ENCODE data around the gene PLN. TPM values are rescaled to one million over a fixed set of nuclear protein-coding genes. Genes with fewer than 3 reads are reported as not detected.

The PLN gene
- total and polyA plus RNA-seq, 2 experiments from 2014 or later: not detected

- 0 out of 2 replicates have a peak, but pooled peaks cover 6% of the 10 kb centered on the region for H3K4me1 ChIP-seq (ENCODE audit: insufficient read depth)
- H3K36me3 ChIP-seq (ENCODE audit: low read depth): peaks cover 8% of the 10 kb centered on the region
- no peak overlapping the region for H3K4me3 ChIP-seq
- in situ Hi-C loops (cut with MboI): no loop called here
- TF ChIP-seq EZH2phosphoT487 (IDR thresholded peaks at IDR 0.05; ENCODE audit: insufficient read depth, low read depth): no peak
- WGBS, 2 experiments (ENCODE audit: low coverage in 1 of 2, low lambda C conversion rate in 2 of 2, missing lambda C conversion rate in 2 of 2): 9 to 18% methylated on average over 1 of the region's 1 CpG
- DNase-seq: no peak
- peaks cover 5% of the 10 kb centered on the region for H3K9me3 ChIP-seq (ENCODE audit: low read depth)
- H3K79me2 ChIP-seq (ENCODE audit: insufficient read depth): peaks cover 100% of the 10 kb centered on the region
- H3K4me2 ChIP-seq (ENCODE audit: unreplicated experiment): no peak overlapping the region
- H2AFZ ChIP-seq: no peak overlapping the region
- no peaks in the 10 kb centered on the region for H3F3A ChIP-seq (ENCODE audit: insufficient read depth)
- H3K27ac ChIP-seq: no peak overlapping the region
- H4K20me1 ChIP-seq (ENCODE audit: insufficient read depth): peaks cover 3% of the 10 kb centered on the region; the same call in 1 of the 2 replicates
- no peaks in the 10 kb centered on the region for H3K9me2 ChIP-seq (ENCODE audit: insufficient read depth)
- no peaks in the 10 kb centered on the region for H3K27me3 ChIP-seq (replicated peaks; ENCODE audit: insufficient read depth)
- H3K9ac ChIP-seq: no peak overlapping the region
Observed at GRCh38 chr6:118528129-118528528, 20.0 kb upstream of the PLN start.

- Histone ChIP-seq H3K4me2 (ENCODE audit: unreplicated experiment) (no peak overlapping the region), H3K79me2 (ENCODE audit: insufficient read depth) (peaks cover 100% of the 10 kb centered on the region), H2AFZ (no peak overlapping the region), H3K9ac (no peak overlapping the region), H3K27ac (no peak overlapping the region), H4K20me1 (ENCODE audit: insufficient read depth) (peaks cover 3% of the 10 kb centered on the region; the same call in 1 of the 2 replicates), H3K36me3 (ENCODE audit: low read depth) (peaks cover 3% of the 10 kb centered on the region; the same call in 1 of the 2 replicates), H3K9me2 (ENCODE audit: insufficient read depth) (no peaks in the 10 kb centered on the region), H3F3A (ENCODE audit: insufficient read depth) (no peaks in the 10 kb centered on the region), H3K4me3 (no peak overlapping the region), H3K27me3 (replicated peaks; ENCODE audit: insufficient read depth) (no peaks in the 10 kb centered on the region), H3K4me1 (ENCODE audit: insufficient read depth) (0 out of 2 replicates have a peak, but pooled peaks cover 6% of the 10 kb centered on the region), H3K9me3 (ENCODE audit: low read depth) (peaks cover 5% of the 10 kb centered on the region)
- peak; percentile 22 for DNase-seq
- WGBS, 2 experiments (ENCODE audit: low coverage in 1 of 2, low lambda C conversion rate in 2 of 2, missing lambda C conversion rate in 2 of 2): 92 to 94% methylated on average over 2 of the region's 2 CpGs
- no peak for TF ChIP-seq EZH2phosphoT487 (IDR thresholded peaks at IDR 0.05; ENCODE audit: insufficient read depth, low read depth)
- no peak for TF ChIP-seq EZH2 (IDR thresholded peaks at IDR 0.05; ENCODE audit: insufficient read depth, poor library complexity, severe bottlenecking)
- in situ Hi-C loops (cut with MboI): no loop called here
Observed at GRCh38 chr6:118529756-118530155, 18.3 kb upstream of the PLN start.

- Histone ChIP-seq H3K27ac (no peak overlapping the region), H3K9me2 (ENCODE audit: insufficient read depth) (no peaks in the 10 kb centered on the region), H3K79me2 (ENCODE audit: insufficient read depth) (peaks cover 98% of the 10 kb centered on the region), H3K9ac (no peak overlapping the region), H3K9me3 (ENCODE audit: low read depth) (peaks cover 5% of the 10 kb centered on the region), H3K4me1 (ENCODE audit: insufficient read depth) (no peaks in the 10 kb centered on the region), H3K27me3 (replicated peaks; ENCODE audit: insufficient read depth) (no peaks in the 10 kb centered on the region), H3K4me3 (no peak overlapping the region), H3F3A (ENCODE audit: insufficient read depth) (no peaks in the 10 kb centered on the region), H4K20me1 (ENCODE audit: insufficient read depth) (peaks cover 3% of the 10 kb centered on the region; the same call in 1 of the 2 replicates), H2AFZ (no peak overlapping the region), H3K4me2 (ENCODE audit: unreplicated experiment) (no peak overlapping the region), H3K36me3 (ENCODE audit: low read depth) (peaks cover 3% of the 10 kb centered on the region; the same call in 1 of the 2 replicates)
- DNase-seq: no peak
- in situ Hi-C loops (cut with MboI): no loop called here
- TF ChIP-seq EZH2phosphoT487 (IDR thresholded peaks at IDR 0.05; ENCODE audit: insufficient read depth, low read depth) (no peak), EZH2 (IDR thresholded peaks at IDR 0.05; ENCODE audit: insufficient read depth, poor library complexity, severe bottlenecking) (no peak)
- WGBS, 2 experiments (ENCODE audit: low coverage in 1 of 2, low lambda C conversion rate in 2 of 2, missing lambda C conversion rate in 2 of 2): 95 to 97% methylated on average over 2 of the region's 2 CpGs
Observed at GRCh38 chr6:118530942-118531341, 17.2 kb upstream of the PLN start.

GRCh38 chr6:118535176-118535844 is 12.8 kb upstream of the PLN start:
- DNase-seq: peak; percentile 25
- Histone ChIP-seq H3K4me3 (no peak overlapping the region), H3K9ac (no peak overlapping the region), H3K9me3 (ENCODE audit: low read depth) (peaks cover 5% of the 10 kb centered on the region), H3K4me1 (ENCODE audit: insufficient read depth) (peaks cover 19% of the 10 kb centered on the region), H3K79me2 (ENCODE audit: insufficient read depth) (peaks cover 90% of the 10 kb centered on the region), H3K9me2 (ENCODE audit: insufficient read depth) (no peaks in the 10 kb centered on the region), H2AFZ (no peak overlapping the region), H3F3A (ENCODE audit: insufficient read depth) (0 out of 2 replicates have a peak, but pooled peaks cover 5% of the 10 kb centered on the region), H3K27me3 (replicated peaks; ENCODE audit: insufficient read depth) (no peaks in the 10 kb centered on the region), H4K20me1 (ENCODE audit: insufficient read depth) (peaks cover 2% of the 10 kb centered on the region; the same call in 1 of the 2 replicates), H3K27ac (no peak overlapping the region), H3K36me3 (ENCODE audit: low read depth) (peaks cover 3% of the 10 kb centered on the region; the same call in 1 of the 2 replicates), H3K4me2 (ENCODE audit: unreplicated experiment) (no peak overlapping the region)
- in situ Hi-C loops (cut with MboI): no loop called here
- WGBS, 2 experiments (ENCODE audit: low coverage in 1 of 2, low lambda C conversion rate in 2 of 2, missing lambda C conversion rate in 2 of 2): 97 to 99% methylated on average over 6 of the region's 6 CpGs
- TF ChIP-seq EZH2 (IDR thresholded peaks at IDR 0.05; ENCODE audit: insufficient read depth, poor library complexity, severe bottlenecking) (no peak), EZH2phosphoT487 (IDR thresholded peaks at IDR 0.05; ENCODE audit: insufficient read depth, low read depth) (no peak)
